ENCODE results near the gene GAS2L2.

Gene GAS2L2

GRCh38 chr17:35752945-35753764, at the start of gene GAS2L2:
Gene GAS2L2 (minus strand): TSS chr17:35753239. CDS start chr17:35752850, 389 bp downstream.
- no peak for DNase-seq (ENCODE audit: low spot score)

- DNase-seq (ENCODE audit: low spot score): no peak
Measured at GRCh38 chr17:35801583-35802224, 48.7 kb upstream of the GAS2L2 start.

GRCh38 chr17:35799942-35800341, 46.9 kb upstream of the GAS2L2 start:
- no peak for DNase-seq (ENCODE audit: low spot score)

GRCh38 chr17:35797918-35798317, 44.9 kb upstream of the GAS2L2 start:
- DNase-seq (ENCODE audit: low spot score): no peak

GRCh38 chr17:35797370-35797769, 44.3 kb upstream of the GAS2L2 start:
- DNase-seq (ENCODE audit: low spot score): no peak

- no peak for DNase-seq (ENCODE audit: low spot score)
Measured at GRCh38 chr17:35796942-35797341, 43.9 kb upstream of the GAS2L2 start.

GRCh38 chr17:35795871-35796265, 42.8 kb upstream of the GAS2L2 start:
- no peak for DNase-seq (ENCODE audit: low spot score)

- DNase-seq (ENCODE audit: low spot score): no peak
Measured at GRCh38 chr17:35795007-35795870, 42.2 kb upstream of the GAS2L2 start, which contains the start of gene MMP28. Gene MMP28 (minus strand): TSS chr17:35795641. CDS start chr17:35795377, 264 bp downstream.

GRCh38 chr17:35793257-35793656, 40.2 kb upstream of the GAS2L2 start:
- DNase-seq (ENCODE audit: low spot score): no peak

GRCh38 chr17:35791681-35792350, 38.8 kb upstream of the GAS2L2 start:
- DNase-seq (ENCODE audit: low spot score): no peak

GRCh38 chr17:35790841-35791240, 37.8 kb upstream of the GAS2L2 start:
- DNase-seq (ENCODE audit: low spot score): no peak

- peak; percentile 49 for DNase-seq (ENCODE audit: low spot score)
Measured at GRCh38 chr17:35788477-35789368, 35.7 kb upstream of the GAS2L2 start.

- no peak for DNase-seq (ENCODE audit: low spot score)
Measured at GRCh38 chr17:35786941-35787432, 33.9 kb upstream of the GAS2L2 start.

- DNase-seq (ENCODE audit: low spot score): no peak
Measured at GRCh38 chr17:35784895-35785294, 31.9 kb upstream of the GAS2L2 start.

- DNase-seq (ENCODE audit: low spot score): no peak
Measured at GRCh38 chr17:35780950-35781349, 27.9 kb upstream of the GAS2L2 start.

- DNase-seq (ENCODE audit: low spot score): no peak
Measured at GRCh38 chr17:35778641-35779196, 25.7 kb upstream of the GAS2L2 start.

GRCh38 chr17:35775583-35775982, 22.5 kb upstream of the GAS2L2 start:
- no peak for DNase-seq (ENCODE audit: low spot score)

GRCh38 chr17:35775039-35775438, 22.0 kb upstream of the GAS2L2 start:
- no peak for DNase-seq (ENCODE audit: low spot score)

- DNase-seq (ENCODE audit: low spot score): no peak
Measured at GRCh38 chr17:35774499-35774898, 21.5 kb upstream of the GAS2L2 start.

GRCh38 chr17:35773679-35774425, 20.8 kb upstream of the GAS2L2 start:
- no peak for DNase-seq (ENCODE audit: low spot score)

All from RKO (cell line).